ENCODE results near the gene MSRB2. TPM values are rescaled to one million over a fixed set of nuclear protein-coding genes. Genes with fewer than 3 reads are reported as not detected.
A peak's percentile ranks its signal among the peaks of the same experiment; 100 is the strongest.
"Not testable (repeated sequence)": the region's sequence is repeated elsewhere in the genome, so short reads cannot be mapped to it uniquely, and the experiment has no call there.

The MSRB2 gene
- total RNA-seq, 1 experiment from 2014 or later: 10.1 TPM

- not testable (repeated sequence) for DNase-seq (ENCODE audit: low read depth)
Measured at GRCh38 chr10:23070092-23070912, 25.1 kb upstream of the MSRB2 start.

- DNase-seq (ENCODE audit: low read depth): no peak
Measured at GRCh38 chr10:23070913-23071218, 24.5 kb upstream of the MSRB2 start.

- not testable (repeated sequence) for DNase-seq (ENCODE audit: low read depth)
Measured at GRCh38 chr10:23072593-23072992, 22.8 kb upstream of the MSRB2 start.

- DNase-seq (ENCODE audit: low read depth): no peak
Measured at GRCh38 chr10:23073527-23073926, 21.9 kb upstream of the MSRB2 start.

- DNase-seq (ENCODE audit: low read depth): peak; percentile 32
Measured at GRCh38 chr10:23075672-23076071, 19.7 kb upstream of the MSRB2 start.

GRCh38 chr10:23078114-23078513 lies 17.3 kb upstream of the MSRB2 start:
- DNase-seq (ENCODE audit: low read depth): no peak

GRCh38 chr10:23079700-23080099 lies 15.7 kb upstream of the MSRB2 start:
- DNase-seq (ENCODE audit: low read depth): no peak

GRCh38 chr10:23080262-23080661 lies 15.1 kb upstream of the MSRB2 start:
- no peak for DNase-seq (ENCODE audit: low read depth)

- DNase-seq (ENCODE audit: low read depth): no peak
Measured at GRCh38 chr10:23081221-23081750, 14.1 kb upstream of the MSRB2 start.

- DNase-seq (ENCODE audit: low read depth): peak; percentile 11
Measured at GRCh38 chr10:23081891-23082290, 13.5 kb upstream of the MSRB2 start.

GRCh38 chr10:23088609-23089008 lies 6.8 kb upstream of the MSRB2 start:
- no peak for DNase-seq (ENCODE audit: low read depth)

GRCh38 chr10:23094786-23095403 lies 484 bp upstream of the MSRB2 start:
- peak; percentile 1 for DNase-seq (ENCODE audit: low read depth)

- DNase-seq (ENCODE audit: low read depth): peak; percentile 34
Measured at GRCh38 chr10:23095966-23096801, 805 bp downstream of the MSRB2 start.

GRCh38 chr10:23096802-23097549 lies 1.6 kb downstream of the MSRB2 start:
- no peak for DNase-seq (ENCODE audit: low read depth)

GRCh38 chr10:23099079-23099478 lies 3.7 kb downstream of the MSRB2 start:
- no peak for DNase-seq (ENCODE audit: low read depth)

- peak; percentile 65 for DNase-seq (ENCODE audit: low read depth)
Measured at GRCh38 chr10:23099816-23100215, 4.4 kb downstream of the MSRB2 start.

- DNase-seq (ENCODE audit: low read depth): no peak
Measured at GRCh38 chr10:23100331-23101030, 5.1 kb downstream of the MSRB2 start.

- DNase-seq (ENCODE audit: low read depth): no peak
Measured at GRCh38 chr10:23106331-23107072, 11.1 kb downstream of the MSRB2 start.

- no peak for DNase-seq (ENCODE audit: low read depth)
Measured at GRCh38 chr10:23110722-23111516, 15.5 kb downstream of the MSRB2 start.
